IMR-90 (cell line): ENCODE results near the gene TRAP1. TPM values are rescaled to one million over a fixed set of nuclear protein-coding genes. Genes with fewer than 3 reads are reported as not detected.
A peak's percentile ranks its signal among the peaks of the same experiment; 100 is the strongest.

Experiments
- ATAC-seq: fragments of 200-7000 bp; cut with Tn5 transposase; 2 replicates; pipeline ENCODE4 v1.9.1; 2020; ENCODE audit warnings: low read depth, mild to moderate bottlenecking, moderate library complexity
- BruUV-seq: library from RNA; stranded (reverse); fragments of 400-500 nt; replicated peaks from 2 replicates; lab custom pipeline; 2021; lab: Mats Ljungman, UMichigan
- CTCF ChIA-PET: fragments of 300-600 bp; formaldehyde crosslinking; extraction: SDS; loops from one replicate; lab custom pipeline; 2021; ENCODE audit warnings: antibody characterized with exemption; lab: Yijun Ruan, JAX
- POLR2A ChIA-PET: fragments of 300-600 bp; sonication (Branson Sonifier 250); formaldehyde crosslinking; loops from one replicate; lab custom pipeline; 2022; ENCODE audit warnings: antibody characterized with exemption; ENCODE audit not compliant: unreplicated experiment; lab: Charles Lee
- DNase-seq: peaks from one replicate; pipeline ENCODE4 v3.0.0; 2013
- H2AFZ ChIP-seq: replicated peaks from 2 replicates; pipeline ENCODE3; 2013; ENCODE audit warnings: low read length, mild to moderate bottlenecking; ENCODE audit not compliant: poor library complexity
- H2AK5ac ChIP-seq: 2 replicates; pipeline ENCODE4 v1.6.1; 2013; ENCODE audit warnings: low read depth, low read length, inconsistent platforms
- H2AK9ac ChIP-seq: replicated peaks from 2 replicates; pipeline ENCODE3; 2013; ENCODE audit warnings: mild to moderate bottlenecking, low read depth, low read length, moderate library complexity; ENCODE audit not compliant: poor library complexity
- H2BK120ac ChIP-seq: 2 replicates; pipeline ENCODE4 v1.6.1; 2013; ENCODE audit warnings: low read depth, low read length, inconsistent platforms
- H2BK15ac ChIP-seq: 3 replicates; pipeline ENCODE4 v1.6.1; 2013; ENCODE audit warnings: low read depth, low read length, inconsistent platforms
- H2BK20ac ChIP-seq: 2 replicates; pipeline ENCODE4 v1.6.1; 2013; ENCODE audit warnings: low read depth, mild to moderate bottlenecking, inconsistent platforms, low read length, moderate library complexity
- H2BK5ac ChIP-seq: 2 replicates; pipeline ENCODE4 v1.6.1; 2013; ENCODE audit warnings: mild to moderate bottlenecking, low read depth, low read length, inconsistent platforms; ENCODE audit not compliant: poor library complexity, severe bottlenecking
- H3K14ac ChIP-seq: replicated peaks from 2 replicates; pipeline ENCODE4 v1.6.1; 2013; ENCODE audit warnings: low read depth, low read length, inconsistent platforms
- H3K18ac ChIP-seq: 2 replicates; pipeline ENCODE4 v1.6.1; 2013; ENCODE audit warnings: low read depth, low read length, control low read depth
- H3K23ac ChIP-seq: 2 replicates; pipeline ENCODE4 v1.6.1; 2013; ENCODE audit warnings: low read depth, low read length, inconsistent platforms
- H3K27ac ChIP-seq: 2 replicates; pipeline ENCODE4 v1.5.1; 2013; ENCODE audit warnings: mild to moderate bottlenecking, control low read depth, low read length; ENCODE audit not compliant: insufficient read depth
- H3K27me3 ChIP-seq: 2 replicates; pipeline ENCODE4 v1.6.1; 2013; ENCODE audit warnings: low read length; ENCODE audit not compliant: control insufficient read depth, insufficient read depth
- H3K36me3 ChIP-seq: 2 replicates; pipeline ENCODE4 v1.6.1; 2013; ENCODE audit warnings: low read length, mixed read lengths; ENCODE audit not compliant: control insufficient read depth, insufficient read depth
- H3K4ac ChIP-seq: 2 replicates; pipeline ENCODE4 v1.6.1; 2013; ENCODE audit warnings: low read depth, low read length, inconsistent platforms
- H3K4me1 ChIP-seq: 2 replicates; pipeline ENCODE4 v1.6.1; 2013; ENCODE audit warnings: low read length, mixed read lengths; ENCODE audit not compliant: control insufficient read depth, insufficient read depth
- H3K4me2 ChIP-seq: 2 replicates; pipeline ENCODE4 v1.6.1; 2013; ENCODE audit warnings: low read depth, mild to moderate bottlenecking, control low read depth, low read length, moderate library complexity
- H3K4me3 ChIP-seq: 2 replicates; pipeline ENCODE4 v1.5.1; 2013; ENCODE audit warnings: low read depth, mild to moderate bottlenecking, control low read depth, low read length, moderate library complexity; ENCODE audit not compliant: insufficient read depth
- H3K56ac ChIP-seq: 2 replicates; pipeline ENCODE4 v1.6.1; 2013; ENCODE audit warnings: low read length, inconsistent platforms; ENCODE audit not compliant: insufficient read depth; ENCODE audit errors: extremely low read depth
- H3K79me1 ChIP-seq, 2 experiments: 2 replicates each; pipeline ENCODE4 v1.6.1; 2013; ENCODE audit warnings: low read length in 2 of 2, inconsistent platforms in 1 of 2, low read depth in 1 of 2
- H3K9ac ChIP-seq: 2 replicates; pipeline ENCODE4 v1.6.1; 2013; ENCODE audit warnings: low read depth, low read length, control low read depth
- H3K9me1 ChIP-seq: 2 replicates; pipeline ENCODE4 v1.6.1; 2013; ENCODE audit warnings: low read length, inconsistent platforms; ENCODE audit not compliant: insufficient read depth
- H3K9me3 ChIP-seq: 2 replicates; pipeline ENCODE4 v1.6.1; 2013; ENCODE audit warnings: low read length; ENCODE audit not compliant: control insufficient read depth, insufficient read depth
- H4K20me1 ChIP-seq: 2 replicates; pipeline ENCODE4 v1.6.1; 2013; ENCODE audit warnings: low read length, inconsistent platforms; ENCODE audit not compliant: insufficient read depth
- H4K5ac ChIP-seq: 2 replicates; pipeline ENCODE4 v1.6.1; 2013; ENCODE audit warnings: mild to moderate bottlenecking, low read depth, low read length, control low read depth
- H4K8ac ChIP-seq, 2 experiments: 2 replicates each; pipeline ENCODE4 v1.6.1; 2013; ENCODE audit warnings: low read depth in 2 of 2, low read length in 2 of 2, control low read depth in 1 of 2, inconsistent platforms in 1 of 2
- H4K91ac ChIP-seq: 2 replicates; pipeline ENCODE4 v1.6.1; 2013; ENCODE audit warnings: low read depth, low read length, inconsistent platforms; ENCODE audit not compliant: insufficient read depth
- CEBPB ChIP-seq: IDR thresholded peaks from 2 replicates; pipeline ENCODE4 v1.6.1; 2012; ENCODE audit warnings: low read depth, low read length, improper control_type of control experiment
- CHD1 ChIP-seq: IDR thresholded peaks from 2 replicates; pipeline ENCODE4 v1.6.1; 2012; ENCODE audit warnings: low read depth, low read length, improper control_type of control experiment
- CTCF ChIP-seq: conservative IDR thresholded peaks from 2 replicates; pipeline ENCODE4 v1.5.1; 2012; ENCODE audit warnings: mild to moderate bottlenecking, low read depth, low read length, improper control_type of control experiment
- ELK1 ChIP-seq: fragments of 150-350 bp; IDR thresholded peaks from 2 replicates; pipeline ENCODE4 v1.6.1; 2016; ENCODE audit warnings: low read depth, mild to moderate bottlenecking, low read length, moderate library complexity, borderline replicate concordance
- FOS ChIP-seq: fragments of 150-350 bp; IDR thresholded peaks from 2 replicates; pipeline ENCODE4 v1.6.1; 2016; ENCODE audit warnings: low read depth, low read length
- MAFK ChIP-seq: IDR thresholded peaks from 2 replicates; pipeline ENCODE4 v1.6.1; 2012; ENCODE audit warnings: low read depth, low read length, improper control_type of control experiment
- NFE2L2 ChIP-seq: fragments of 150-350 bp; IDR thresholded peaks from 2 replicates; pipeline ENCODE4 v1.6.1; 2016; ENCODE audit warnings: low read depth, mild to moderate bottlenecking, low read length
- RFX5 ChIP-seq: IDR thresholded peaks from 2 replicates; pipeline ENCODE4 v1.8.0; 2012; ENCODE audit warnings: low read depth, mild to moderate bottlenecking, low read length, moderate library complexity
- WGBS, 2 experiments: methylation state at CpG; one replicate each; pipeline versions ENCODE4 v1.1.5 to v1.1.7; 2013; ENCODE audit warnings: missing lambda C conversion rate in 2 of 2; ENCODE audit not compliant: insufficient read length in 1 of 2; ENCODE audit errors: extremely low coverage in 2 of 2; 5-methylcytosine and 5-hydroxymethylcytosine counted together
- dilution Hi-C: fragments of 300-500 bp; cut with HindIII; formaldehyde crosslinking; loops from one replicate; pipeline ENCODE4 v1.14.3; 2018; ENCODE audit warnings: low sequenced_read_pairs; ENCODE audit not compliant: unreplicated experiment
- in situ Hi-C: fragments of 300-500 bp; cut with MboI; formaldehyde crosslinking; loops from 3 replicates; pipeline ENCODE4 v1.14.3; 2019; ENCODE audit warnings: low sequenced_read_pairs, inconsistent platforms, mixed read lengths
- intact Hi-C: fragments of 100-400 bp; cut with micrococcal nuclease; formaldehyde crosslinking; loops from 2 replicates; pipeline ENCODE4 v1.10.0; 2022
- polyA plus RNA-seq, 3 experiments: library from polyadenylated mRNA; depleted of rRNA; stranded (reverse); fragments of >200 nt; gene quantifications; 2 replicates each; pipeline ENCODE4 v1.2.3, GENCODE V29; 2012; ENCODE audit warnings: low replicate concordance in 1 of 3
- total RNA-seq: library from RNA; depleted of rRNA; stranded (reverse); fragments of >200 nt; gene quantifications from 2 replicates; pipeline ENCODE4 v1.2.3, GENCODE V29; 2012

Gene TRAP1
- total and polyA plus RNA-seq, 2 of the 4 experiments (the other 2 are of a cell fraction): 139 to 145 TPM

DNA sequence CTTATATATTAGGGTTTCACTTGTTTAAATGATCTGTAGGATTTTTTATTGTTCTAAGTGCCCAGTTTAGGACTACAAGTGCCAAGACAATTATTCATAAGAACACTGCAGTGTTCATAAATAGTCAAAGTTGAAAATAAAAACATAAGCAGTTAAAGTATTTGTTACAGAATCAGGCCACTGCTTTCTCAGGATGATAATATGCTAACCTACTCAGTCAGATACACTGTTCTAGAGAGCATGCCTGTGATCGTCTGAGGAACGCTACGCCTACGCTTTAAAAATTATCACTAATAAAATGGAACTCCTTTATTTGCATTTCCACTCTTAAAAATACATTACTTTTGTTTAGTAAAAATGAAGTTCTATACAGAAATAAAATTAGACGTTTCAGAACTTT lies 37.4 kb upstream of the TRAP1 start:
- BruUV-seq: no TSS peak
- dilution Hi-C loops (no loop called here), in situ Hi-C loops (no loop called here), intact Hi-C loops (no loop called here)
- Histone ChIP-seq H2BK120ac (no peak overlapping the region), H2BK15ac (no peak overlapping the region), H4K91ac (no peak overlapping the region), H3K56ac (no peak overlapping the region), H2AK9ac (no peak overlapping the region), H3K4me2 (peak overlapping the region; percentile 67; the same call in 1 of the 2 replicates), H3K27me3 (no peaks in the 10 kb centered on the region), H3K9me1 (peaks cover 23% of the 10 kb centered on the region), H2AK5ac (no peak overlapping the region), H3K9ac (no peak overlapping the region), H2AFZ (no peak overlapping the region), H3K18ac (no peak overlapping the region), H3K4me3 (no peak overlapping the region), H4K20me1 (peaks cover 14% of the 10 kb centered on the region; the same call in 1 of the 2 replicates), H3K14ac (no peak overlapping the region), H2BK5ac (peak overlapping the region; percentile 62), H4K8ac (no peak overlapping the region), H3K23ac (no peak overlapping the region), H4K5ac (no peak overlapping the region), H3K9me3 (no peaks in the 10 kb centered on the region), H3K36me3 (peaks cover 49% of the 10 kb centered on the region), H3K4ac (no peak overlapping the region), H3K79me1 (peaks cover 34 to 76% of the 10 kb centered on the region in 2 experiments), H3K4me1 (peaks cover 7% of the 10 kb centered on the region), H2BK20ac (no peak overlapping the region), H3K27ac (no peak overlapping the region)
- ATAC-seq: peak; percentile 55
- ChIA-PET CTCF (no interaction called here), POLR2A (no interaction called here)
- peak; percentile 4 for DNase-seq
- TF ChIP-seq FOS (no peak), NFE2L2 (no peak), CHD1 (no peak), ELK1 (no peak), MAFK (no peak), RFX5 (no peak), CTCF (no peak), CEBPB (no peak)
- WGBS, 2 experiments: 100% methylated on average over 1 of the region's 5 CpGs; no CpG with 5 or more reads in 1 of the 2 experiments
